ENCODE data around the gene HEYL. TPM values are rescaled to one million over a fixed set of nuclear protein-coding genes. Genes with fewer than 3 reads are reported as not detected.

Gene HEYL
- total RNA-seq, 1 donor from 2014 or later: not detected

- peaks cover 34% of the 10 kb centered on the region for H3K27me3 Mint-ChIP-seq
Observed at GRCh38 chr1:39673215-39673614, 33.8 kb upstream of the HEYL start.

GRCh38 chr1:39672551-39672947 is 33.1 kb upstream of the HEYL start:
- ChIA-PET POLR2A (no interaction called here), CTCF (interaction anchor here (1.0 to 2.1 kb wide), 2 partner anchors 14 to 128 kb away, joined by 3 to 8 read pairs; no protein-coding TSS in a partner anchor)
- peaks cover 35% of the 10 kb centered on the region for H3K27me3 Mint-ChIP-seq
- TF ChIP-seq CTCF (IDR thresholded peaks at IDR 0.05): no peak
- H3K4me1 Mint-ChIP-seq: peaks cover 7% of the 10 kb centered on the region
- DNase-seq (no peak), ATAC-seq (ENCODE audit: low read depth) (peak; percentile 34)
- H3K36me3 Mint-ChIP-seq (ENCODE audit: low read depth): no peaks in the 10 kb centered on the region
- peak overlapping the region; percentile 41 for H3K4me3 Mint-ChIP-seq
- intact Hi-C loops (cut with micrococcal nuclease): no loop called here
- H3K9me3 Mint-ChIP-seq: no peaks in the 10 kb centered on the region
- no peak overlapping the region for H3K27ac Mint-ChIP-seq

More at GRCh38 chr1:39673215-39673614, 33.8 kb upstream of the HEYL start:
- H3K4me3 Mint-ChIP-seq: no peak overlapping the region
- ChIA-PET POLR2A (no interaction called here), CTCF (interaction anchor here (1.0 to 2.1 kb wide), 2 partner anchors 15 to 127 kb away, joined by 3 to 8 read pairs; no protein-coding TSS in a partner anchor)
- H3K36me3 Mint-ChIP-seq (ENCODE audit: low read depth): no peaks in the 10 kb centered on the region
- H3K9me3 Mint-ChIP-seq: no peaks in the 10 kb centered on the region
- no peak for TF ChIP-seq CTCF (IDR thresholded peaks at IDR 0.05)
- intact Hi-C loops (cut with micrococcal nuclease): no loop called here
- DNase-seq (no peak), ATAC-seq (ENCODE audit: low read depth) (no peak)
- H3K4me1 Mint-ChIP-seq: peaks cover 7% of the 10 kb centered on the region
- no peak overlapping the region for H3K27ac Mint-ChIP-seq

- no peaks in the 10 kb centered on the region for H3K9me3 Mint-ChIP-seq
- H3K36me3 Mint-ChIP-seq (ENCODE audit: low read depth): no peaks in the 10 kb centered on the region
- ChIA-PET POLR2A (no interaction called here), CTCF (interaction anchor here (1.0 to 2.1 kb wide), 3 partner anchors 10 to 60 kb away, joined by 3 to 8 read pairs (median 4); no protein-coding TSS in a partner anchor)
- ATAC-seq (ENCODE audit: low read depth) (peak; percentile 52), DNase-seq (no peak)
- peaks cover 35% of the 10 kb centered on the region for H3K27me3 Mint-ChIP-seq
- H3K4me1 Mint-ChIP-seq: peaks cover 7% of the 10 kb centered on the region
- peak within 1 kb of the TSS; percentile 41 for H3K4me3 Mint-ChIP-seq
- no peak for TF ChIP-seq CTCF (IDR thresholded peaks at IDR 0.05)
- H3K27ac Mint-ChIP-seq: no peak within 1 kb of the TSS
- intact Hi-C loops (cut with micrococcal nuclease): no loop called here
Observed at GRCh38 chr1:39671793-39672550, 32.5 kb upstream of the HEYL start, which contains the start of gene NT5C1A. Gene NT5C1A (minus strand): TSS chr1:39672107. CDS start chr1:39672038, 69 bp downstream.

GRCh38 chr1:39671433-39671792 is 32.0 kb upstream of the HEYL start:
- Mint-ChIP-seq H3K27me3 (peaks cover 33% of the 10 kb centered on the region), H3K4me1 (peaks cover 11% of the 10 kb centered on the region), H3K27ac (no peak overlapping the region), H3K36me3 (ENCODE audit: low read depth) (no peaks in the 10 kb centered on the region), H3K4me3 (no peak overlapping the region), H3K9me3 (no peaks in the 10 kb centered on the region)
- DNase-seq: no peak
- ATAC-seq (ENCODE audit: low read depth): no peak
- intact Hi-C loops (cut with micrococcal nuclease): no loop called here
- no peak for TF ChIP-seq CTCF (IDR thresholded peaks at IDR 0.05)
- CTCF ChIA-PET: interaction anchor here (1.0 to 2.6 kb wide), 4 partner anchors 10 to 60 kb away, joined by 3 to 10 read pairs (median 4); no protein-coding TSS in a partner anchor
- POLR2A ChIA-PET: no interaction called here

- Mint-ChIP-seq H3K4me3 (no peak overlapping the region), H3K9me3 (no peaks in the 10 kb centered on the region)
- no peak for DNase-seq
Observed at GRCh38 chr1:39670689-39671088, 31.2 kb upstream of the HEYL start.

More at GRCh38 chr1:39670689-39671088, 31.2 kb upstream of the HEYL start:
- H3K27ac Mint-ChIP-seq: no peak overlapping the region
- H3K27me3 Mint-ChIP-seq: peaks cover 33% of the 10 kb centered on the region
- H3K4me1 Mint-ChIP-seq: peaks cover 11% of the 10 kb centered on the region
- H3K36me3 Mint-ChIP-seq (ENCODE audit: low read depth): no peaks in the 10 kb centered on the region
- TF ChIP-seq CTCF (IDR thresholded peaks at IDR 0.05): no peak
- intact Hi-C loops (cut with micrococcal nuclease): no loop called here
- ATAC-seq (ENCODE audit: low read depth): no peak
- ChIA-PET CTCF (interaction anchor here (1.0 to 2.6 kb wide), 4 partner anchors 11 to 59 kb away, joined by 3 to 10 read pairs (median 4); no protein-coding TSS in a partner anchor), POLR2A (no interaction called here)

Data from activated B cell treated with CpG ODN at 0.5 μM for 24 hours (primary cell).